Measurements from ENCODE around the gene RNF115.

DNA sequence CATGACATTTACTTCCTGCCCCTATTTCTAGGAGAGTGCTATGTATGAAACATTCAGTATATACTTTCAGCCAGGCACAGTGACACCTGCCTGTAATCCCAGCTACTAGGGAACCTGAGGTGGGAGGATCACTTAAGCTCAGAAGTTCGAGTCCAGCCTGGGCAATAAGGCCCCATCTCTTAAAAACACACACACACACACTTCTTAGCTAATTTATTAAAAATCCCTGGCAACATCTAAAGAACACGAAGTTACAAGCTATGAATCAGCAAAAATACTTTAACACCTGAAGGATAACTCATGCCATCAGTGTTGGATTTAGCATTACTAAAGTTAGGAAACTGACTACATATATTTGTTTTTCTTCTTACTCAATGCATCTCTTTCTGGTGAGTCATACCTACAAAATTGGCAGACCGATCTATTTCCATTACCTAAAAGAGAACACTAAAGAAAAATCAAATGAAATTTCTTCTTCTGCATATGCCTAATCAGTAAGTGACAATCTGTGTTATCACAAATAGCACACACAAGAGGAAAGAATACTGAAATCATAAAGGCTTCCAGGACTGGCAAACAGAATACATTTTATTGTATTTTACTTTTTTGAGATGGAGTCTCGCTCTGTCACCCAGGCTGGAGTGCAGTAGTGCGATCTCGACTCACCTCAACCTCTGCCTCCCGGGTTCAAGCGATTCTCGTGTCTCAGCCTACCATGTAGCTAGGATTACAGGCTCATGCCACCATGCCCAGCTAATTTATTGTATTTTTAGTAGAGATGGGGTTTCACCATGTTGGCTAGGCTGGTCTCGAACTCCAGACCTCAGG lies 41.4 kb downstream of the RNF115 start:
- TF ChIP-seq, protein P1, sequence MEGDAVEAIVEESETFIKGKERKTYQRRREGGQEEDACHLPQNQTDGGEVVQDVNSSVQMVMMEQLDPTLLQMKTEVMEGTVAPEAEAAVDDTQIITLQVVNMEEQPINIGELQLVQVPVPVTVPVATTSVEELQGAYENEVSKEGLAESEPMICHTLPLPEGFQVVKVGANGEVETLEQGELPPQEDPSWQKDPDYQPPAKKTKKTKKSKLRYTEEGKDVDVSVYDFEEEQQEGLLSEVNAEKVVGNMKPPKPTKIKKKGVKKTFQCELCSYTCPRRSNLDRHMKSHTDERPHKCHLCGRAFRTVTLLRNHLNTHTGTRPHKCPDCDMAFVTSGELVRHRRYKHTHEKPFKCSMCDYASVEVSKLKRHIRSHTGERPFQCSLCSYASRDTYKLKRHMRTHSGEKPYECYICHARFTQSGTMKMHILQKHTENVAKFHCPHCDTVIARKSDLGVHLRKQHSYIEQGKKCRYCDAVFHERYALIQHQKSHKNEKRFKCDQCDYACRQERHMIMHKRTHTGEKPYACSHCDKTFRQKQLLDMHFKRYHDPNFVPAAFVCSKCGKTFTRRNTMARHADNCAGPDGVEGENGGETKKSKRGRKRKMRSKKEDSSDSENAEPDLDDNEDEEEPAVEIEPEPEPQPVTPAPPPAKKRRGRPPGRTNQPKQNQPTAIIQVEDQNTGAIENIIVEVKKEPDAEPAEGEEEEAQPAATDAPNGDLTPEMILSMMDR (IDR thresholded peaks at IDR 0.05): no peak
- TF ChIP-seq POLR2A (IDR thresholded peaks at IDR 0.05) (no peak), EP300 (IDR thresholded peaks at IDR 0.05) (no peak)

All from tibial nerve (tissue), 4 donors.